ENCODE data around the gene TTLL10. TPM values are rescaled to one million over a fixed set of nuclear protein-coding genes. Genes with fewer than 3 reads are reported as not detected.

TTLL10 gene, protein sequence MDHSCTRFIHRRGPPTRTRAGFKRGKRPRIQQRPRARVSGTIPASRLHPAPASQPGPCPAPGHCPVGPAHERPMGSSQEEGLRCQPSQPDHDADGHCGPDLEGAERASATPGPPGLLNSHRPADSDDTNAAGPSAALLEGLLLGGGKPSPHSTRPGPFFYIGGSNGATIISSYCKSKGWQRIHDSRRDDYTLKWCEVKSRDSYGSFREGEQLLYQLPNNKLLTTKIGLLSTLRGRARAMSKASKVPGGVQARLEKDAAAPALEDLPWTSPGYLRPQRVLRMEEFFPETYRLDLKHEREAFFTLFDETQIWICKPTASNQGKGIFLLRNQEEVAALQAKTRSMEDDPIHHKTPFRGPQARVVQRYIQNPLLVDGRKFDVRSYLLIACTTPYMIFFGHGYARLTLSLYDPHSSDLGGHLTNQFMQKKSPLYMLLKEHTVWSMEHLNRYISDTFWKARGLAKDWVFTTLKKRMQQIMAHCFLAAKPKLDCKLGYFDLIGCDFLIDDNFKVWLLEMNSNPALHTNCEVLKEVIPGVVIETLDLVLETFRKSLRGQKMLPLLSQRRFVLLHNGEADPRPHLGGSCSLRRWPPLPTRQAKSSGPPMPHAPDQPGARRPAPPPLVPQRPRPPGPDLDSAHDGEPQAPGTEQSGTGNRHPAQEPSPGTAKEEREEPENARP
- not detected in 2 replicates for total RNA-seq

GRCh38 chr1:1173793-1174415 lies at the start of gene TTLL10:
TSS of gene TTLL10 (plus strand) at chr1:1173880. CDS start at chr1:1179216, 5,336 bp downstream.

DNA sequence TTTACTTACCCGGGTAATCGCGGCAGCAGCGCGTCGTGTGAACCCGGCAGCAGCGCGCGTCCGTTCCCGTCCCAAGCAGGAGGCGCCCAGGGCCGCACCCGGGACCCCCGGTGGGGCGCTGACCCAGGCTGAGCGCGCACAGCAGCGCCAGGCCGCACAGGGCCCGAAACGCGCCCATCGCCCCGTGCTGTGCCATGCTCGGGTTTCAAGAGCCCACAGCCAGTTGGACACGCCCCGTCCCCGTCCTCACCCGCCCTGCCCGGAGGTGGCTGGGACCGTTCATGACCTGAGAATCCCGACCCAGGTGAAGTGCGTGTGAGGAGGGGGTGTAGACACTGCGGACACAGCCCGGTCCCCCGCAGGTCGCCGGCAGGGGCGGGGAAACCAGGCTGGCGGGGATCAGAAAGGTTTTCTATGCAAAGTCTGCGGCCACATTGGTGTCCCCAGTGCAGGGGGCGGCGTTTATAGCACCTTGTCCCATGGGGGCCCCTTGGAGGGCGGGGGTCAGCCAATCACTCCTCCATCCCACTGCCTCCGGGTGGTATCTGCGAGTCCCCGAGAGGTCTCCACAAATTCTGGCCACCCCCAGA lies 32.8 kb downstream of the TTLL10 start, which contains the start of gene TNFRSF18:
TSS of gene TNFRSF18 (minus strand) at position 217 of the 590 bp plus-strand sequence. CDS start at position 196, 21 bp downstream.

DNA sequence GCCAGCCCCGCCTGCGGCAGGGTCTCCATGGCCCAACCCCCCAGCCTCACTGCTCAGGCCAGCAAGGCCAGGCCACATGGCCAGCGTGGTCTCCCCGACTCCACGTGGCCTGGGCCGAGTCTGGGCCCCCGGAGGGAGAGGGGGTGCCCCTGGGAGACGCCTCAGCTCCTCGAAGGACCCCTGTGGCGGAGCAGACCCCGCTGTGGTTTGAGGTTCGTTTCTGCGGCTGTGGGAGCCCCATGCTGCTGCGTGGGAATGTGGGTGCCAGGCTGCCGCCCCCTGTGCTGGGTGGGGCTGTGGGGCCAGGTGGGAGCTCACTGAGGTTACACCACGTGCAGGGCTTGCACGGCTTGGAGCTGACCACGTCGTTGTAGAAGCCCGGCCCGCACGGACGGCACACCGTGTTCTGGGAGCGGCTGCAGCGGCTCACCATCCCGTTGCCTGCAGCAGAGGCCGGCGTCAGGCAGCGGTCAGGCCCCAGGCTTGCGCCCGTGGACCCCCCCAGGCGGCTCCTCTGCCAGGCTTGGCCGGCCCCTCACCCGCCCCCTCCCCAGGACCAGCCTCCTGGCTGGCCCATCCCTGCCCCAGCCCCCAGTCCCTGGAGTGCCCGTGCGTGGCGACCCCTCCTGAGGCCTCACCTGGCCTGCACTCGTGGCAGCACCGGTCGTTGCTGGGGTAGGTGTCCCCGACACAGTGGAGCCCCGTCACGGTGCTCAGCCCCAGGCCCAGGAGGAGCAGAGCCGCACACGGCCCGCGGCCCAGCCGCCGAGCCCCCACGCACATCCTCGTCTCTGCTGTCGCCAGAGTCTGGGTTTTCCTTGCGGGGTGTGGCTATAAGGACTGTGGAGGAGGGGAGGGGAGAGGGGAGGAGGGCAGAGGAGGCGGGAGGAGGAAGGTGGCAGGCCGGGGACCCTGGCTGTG lies 39.9 kb downstream of the TTLL10 start, which contains the start of gene TNFRSF4:
TSS of gene TNFRSF4 (minus strand) at position 809 of the 921 bp plus-strand sequence. CDS start at position 783, 26 bp downstream.

DNA sequence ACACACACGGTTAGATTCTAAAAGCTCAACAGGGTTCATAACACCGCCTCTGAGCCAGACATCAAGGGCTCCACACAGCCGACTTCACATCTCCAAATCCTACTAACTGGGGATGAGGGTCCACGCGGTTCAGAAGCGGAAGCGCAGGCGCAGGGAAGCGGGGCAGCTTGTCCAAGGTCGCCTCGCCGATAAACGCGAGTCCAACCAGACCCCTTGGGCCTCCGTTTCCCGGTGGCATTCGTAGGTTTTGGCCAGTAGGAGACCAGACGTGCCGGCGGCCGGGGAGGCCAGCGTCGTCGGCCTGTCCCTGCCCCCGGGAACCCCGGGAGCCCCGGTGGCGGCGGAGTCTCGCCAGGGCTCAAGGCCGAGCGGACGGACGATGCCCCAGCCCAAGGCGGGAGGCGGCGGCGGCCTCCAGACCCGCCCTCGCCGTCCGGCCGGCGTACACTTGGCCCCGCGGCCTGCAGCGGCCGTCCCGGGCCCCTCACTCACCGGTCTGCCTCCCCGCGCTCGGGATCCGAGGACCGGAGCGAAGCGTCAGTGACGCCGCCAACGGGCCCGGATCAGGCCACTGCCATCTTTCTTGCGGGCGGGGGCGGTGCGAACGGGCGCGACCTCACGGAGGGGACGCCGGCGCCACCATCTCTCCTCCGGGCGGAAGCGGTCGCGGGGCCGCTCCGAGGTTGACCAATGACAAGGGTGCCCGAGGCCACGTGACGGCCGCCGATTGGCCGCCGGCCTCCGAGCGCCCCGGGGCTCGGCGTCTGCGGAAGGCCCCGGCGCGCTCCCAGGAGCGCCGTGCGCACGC lies 57.9 kb downstream of the TTLL10 start, which contains the start of gene SDF4:
TSS of gene SDF4 (minus strand) at position 602 of the 808 bp plus-strand sequence. CDS start 3,229 bp downstream, outside the sequence.

GRCh38 chr1:1232208-1232795 lies 58.6 kb downstream of the TTLL10 start, which contains the start of gene B3GALT6:
TSS of gene B3GALT6 (plus strand) at chr1:1232237. CDS start at chr1:1232279, 42 bp downstream.

GRCh38 chr1:1246577-1247340 lies 73.1 kb downstream of the TTLL10 start, which contains the start of gene C1QTNF12:
TSS of gene C1QTNF12 (minus strand) at chr1:1246722. CDS start at chr1:1246690, 32 bp downstream.

Other genes with a start within 250 kb of the TTLL10 start
- 3.2 and 8.2 TPM in 2 replicates for gene SAMD11, start 250.0 kb upstream of the TTLL10 start, total RNA-seq
- 98.6 and 102 TPM in 2 replicates for gene NOC2L, start 214.6 kb upstream of the TTLL10 start, total RNA-seq
- gene KLHL17, start 213.3 kb upstream of the TTLL10 start, total RNA-seq = 3.5 and 10.5 TPM in 2 replicates
- gene PLEKHN1, start 207.4 kb upstream of the TTLL10 start, total RNA-seq = 0.29 and 1.8 TPM in 2 replicates
- gene PERM1, start 191.8 kb upstream of the TTLL10 start, total RNA-seq = not detected in 2 replicates
- 0.35 TPM in 1 of 2 replicates, not detected in the other for gene HES4, start 173.8 kb upstream of the TTLL10 start, total RNA-seq
- 43.4 and 102 TPM in 2 replicates for gene ISG15, start 160.4 kb upstream of the TTLL10 start, total RNA-seq
- 93.2 and 102 TPM in 2 replicates for gene AGRN, start 153.8 kb upstream of the TTLL10 start, total RNA-seq
- gene RNF223, start 99.6 kb upstream of the TTLL10 start, total RNA-seq = not detected in 2 replicates
- 14.4 and 24.2 TPM in 2 replicates for gene C1orf159, start 57.8 kb upstream of the TTLL10 start, total RNA-seq
- gene TNFRSF18, start 32.7 kb downstream of the TTLL10 start, total RNA-seq = 1.9 and 3.7 TPM in 2 replicates
- not detected in 2 replicates for gene TNFRSF4, start 40.3 kb downstream of the TTLL10 start, total RNA-seq
- gene SDF4, start 58.1 kb downstream of the TTLL10 start, total RNA-seq = 216 and 244 TPM in 2 replicates
- 23.9 and 24.6 TPM in 2 replicates for gene B3GALT6, start 58.4 kb downstream of the TTLL10 start, total RNA-seq
- 1.1 TPM in 1 of 2 replicates, not detected in the other for gene C1QTNF12, start 72.8 kb downstream of the TTLL10 start, total RNA-seq
- 40.1 and 44.5 TPM in 2 replicates for gene UBE2J2, start 100.0 kb downstream of the TTLL10 start, total RNA-seq
- under 0.01 TPM in 1 of 2 replicates, not detected in the other for gene SCNN1D, start 106.6 kb downstream of the TTLL10 start, total RNA-seq
- gene ACAP3, start 134.1 kb downstream of the TTLL10 start, total RNA-seq = 19.1 and 25.4 TPM in 2 replicates
- 33.4 and 34.2 TPM in 2 replicates for gene PUSL1, start 134.7 kb downstream of the TTLL10 start, total RNA-seq
- 119 TPM in 2 replicates for gene INTS11, start 150.8 kb downstream of the TTLL10 start, total RNA-seq
- 21.6 and 39.8 TPM in 2 replicates for gene CPTP, start 150.9 kb downstream of the TTLL10 start, total RNA-seq
- gene TAS1R3, start 157.4 kb downstream of the TTLL10 start, total RNA-seq = 0.18 TPM in 1 of 2 replicates, not detected in the other
- 66.8 and 69.5 TPM in 2 replicates for gene DVL1, start 175.5 kb downstream of the TTLL10 start, total RNA-seq
- gene MXRA8, start 184.7 kb downstream of the TTLL10 start, total RNA-seq = 354 and 384 TPM in 2 replicates
- 186 and 214 TPM in 2 replicates for gene AURKAIP1, start 201.3 kb downstream of the TTLL10 start, total RNA-seq
- gene CCNL2, start 225.5 kb downstream of the TTLL10 start, total RNA-seq = 33.4 and 51.4 TPM in 2 replicates
- 136 and 244 TPM in 2 replicates for gene MRPL20, start 233.4 kb downstream of the TTLL10 start, total RNA-seq
- 4.3 and 6.6 TPM in 2 replicates for gene ANKRD65, start 247.4 kb downstream of the TTLL10 start, total RNA-seq